WTC11 (cell line): ENCODE data around the gene ACMSD. TPM values are rescaled to one million over a fixed set of nuclear protein-coding genes. Genes with fewer than 3 reads are reported as not detected.

Experiments used
- ATAC-seq: fragments of 200-7000 bp; cut with Tn5 transposase; 2 replicates; pipeline ENCODE4 v1.10.0; 2021; ENCODE audit warnings: mild to moderate bottlenecking, moderate library complexity
- CTCF ChIA-PET: fragments of 300-600 bp; sonication (Branson Sonifier 250); formaldehyde crosslinking; loops from one replicate; lab custom pipeline; 2021; ENCODE audit warnings: antibody characterized with exemption; lab: Charles Lee
- POLR2A ChIA-PET: fragments of 350-600 bp; sonication (Branson Sonifier 250); formaldehyde crosslinking; loops from one replicate; lab custom pipeline; 2021; ENCODE audit warnings: antibody characterized with exemption; lab: Charles Lee
- DNase-seq: peaks from one replicate; pipeline ENCODE4 v3.0.0; 2021; ENCODE audit warnings: low spot score
- H3K27ac Mint-ChIP-seq: 2 replicates; pipeline ENCODE4 v1.8.0; 2021; ENCODE audit warnings: mixed read lengths
- H3K27me3 Mint-ChIP-seq: 2 replicates; pipeline ENCODE4 v1.8.0; 2021; ENCODE audit warnings: low read depth, mild to moderate bottlenecking, moderate library complexity, mixed read lengths
- H3K36me3 Mint-ChIP-seq: 2 replicates; pipeline ENCODE4 v1.8.0; 2021; ENCODE audit warnings: mixed read lengths
- H3K4me1 Mint-ChIP-seq: 2 replicates; pipeline ENCODE4 v1.8.0; 2022; ENCODE audit warnings: mixed read lengths
- H3K4me3 Mint-ChIP-seq: 2 replicates; pipeline ENCODE4 v1.8.0; 2021; ENCODE audit warnings: mild to moderate bottlenecking, moderate library complexity, mixed read lengths
- H3K9me3 Mint-ChIP-seq: 2 replicates; pipeline ENCODE4 v1.8.0; 2021; ENCODE audit warnings: mixed read lengths
- AR ChIP-seq: fragments of 250-450 bp; sonication (Bioruptor Pico); IDR thresholded peaks from 2 replicates; pipeline ENCODE4 v1.9.0; 2021; ENCODE audit warnings: mild to moderate bottlenecking
- ARID4B ChIP-seq: sonication (generic); formaldehyde crosslinking; IDR thresholded peaks from 2 replicates; pipeline ENCODE4 v1.8.0; 2023; ENCODE audit warnings: missing genetic modification reagents, mild to moderate bottlenecking, borderline replicate concordance
- E2F5 ChIP-seq: sonication (generic); formaldehyde crosslinking; IDR thresholded peaks from 2 replicates; pipeline ENCODE4 v1.8.1; 2022; ENCODE audit warnings: mild to moderate bottlenecking, moderate library complexity, missing genetic modification reagents
- EMX1 ChIP-seq: fragments of 250-450 bp; sonication (Bioruptor Pico); IDR thresholded peaks from 2 replicates; pipeline ENCODE4 v1.8.0; 2021; ENCODE audit warnings: mild to moderate bottlenecking
- KAT7 ChIP-seq: sonication (generic); formaldehyde crosslinking; IDR thresholded peaks from 2 replicates; pipeline ENCODE4 v1.8.1; 2023; ENCODE audit warnings: missing genetic modification reagents, mild to moderate bottlenecking, borderline replicate concordance
- MYBL2 ChIP-seq: sonication (generic); formaldehyde crosslinking; IDR thresholded peaks from 2 replicates; pipeline ENCODE4 v1.8.1; 2023; ENCODE audit warnings: mild to moderate bottlenecking, moderate library complexity, missing genetic modification reagents
- PRDM15 ChIP-seq: sonication (generic); formaldehyde crosslinking; IDR thresholded peaks from 2 replicates; pipeline ENCODE4 v1.8.0; 2022; ENCODE audit warnings: missing genetic modification reagents
- RELA ChIP-seq: sonication (generic); formaldehyde crosslinking; IDR thresholded peaks from 2 replicates; pipeline ENCODE4 v1.8.1; 2022; ENCODE audit warnings: missing genetic modification reagents, mild to moderate bottlenecking, borderline replicate concordance
- SMAD4 ChIP-seq: sonication (generic); formaldehyde crosslinking; IDR thresholded peaks from 2 replicates; pipeline ENCODE4 v1.8.0; 2022; ENCODE audit warnings: mild to moderate bottlenecking, missing genetic modification reagents
- TP53 ChIP-seq: sonication (generic); formaldehyde crosslinking; IDR thresholded peaks from 2 replicates; pipeline ENCODE4 v1.8.1; 2023; ENCODE audit warnings: mild to moderate bottlenecking, missing genetic modification reagents
- ZNF121 ChIP-seq: sonication (generic); formaldehyde crosslinking; IDR thresholded peaks from 2 replicates; pipeline ENCODE4 v1.8.0; 2023; ENCODE audit warnings: missing genetic modification reagents
- ZNF232 ChIP-seq: sonication (generic); formaldehyde crosslinking; IDR thresholded peaks from 2 replicates; pipeline ENCODE4 v1.8.0; 2022; ENCODE audit warnings: mild to moderate bottlenecking, missing genetic modification reagents
- ZNF317 ChIP-seq: sonication (generic); formaldehyde crosslinking; IDR thresholded peaks from 2 replicates; pipeline ENCODE4 v1.8.1; 2023; ENCODE audit warnings: low read depth, mild to moderate bottlenecking, moderate library complexity, missing genetic modification reagents, borderline replicate concordance
- ZNF416 ChIP-seq: fragments of 250-450 bp; sonication (Bioruptor Pico); IDR thresholded peaks from 2 replicates; pipeline ENCODE4 v1.9.0; 2021; ENCODE audit warnings: mild to moderate bottlenecking, inconsistent platforms
- total RNA-seq: library from RNA; stranded (reverse); gene quantifications from 3 replicates; pipeline ENCODE4 v1.2.3, GENCODE V29; 2021
- TF ChIP-seq, protein P1 (sequence below): sonication (generic); formaldehyde crosslinking; IDR thresholded peaks from 2 replicates; pipeline ENCODE4 v1.8.0; 2022; ENCODE audit warnings: mild to moderate bottlenecking, missing genetic modification reagents
- TF ChIP-seq, protein P2 (sequence below): fragments of 250-450 bp; sonication (Bioruptor Pico); IDR thresholded peaks from 2 replicates; pipeline ENCODE4 v1.9.0; 2021; ENCODE audit warnings: moderate library complexity, mild to moderate bottlenecking, inconsistent platforms, borderline replicate concordance
- TF ChIP-seq, protein P3 (sequence below): sonication (generic); formaldehyde crosslinking; IDR thresholded peaks from 2 replicates; pipeline ENCODE4 v1.8.1; 2023; ENCODE audit warnings: mild to moderate bottlenecking, missing genetic modification reagents
- TF ChIP-seq, protein P4 (sequence below): sonication (generic); formaldehyde crosslinking; IDR thresholded peaks from 2 replicates; pipeline ENCODE4 v1.8.1; 2023; ENCODE audit warnings: mild to moderate bottlenecking, moderate library complexity, missing genetic modification reagents

Gene ACMSD
- total RNA-seq, 1 experiment from 2014 or later: not detected

DNA sequence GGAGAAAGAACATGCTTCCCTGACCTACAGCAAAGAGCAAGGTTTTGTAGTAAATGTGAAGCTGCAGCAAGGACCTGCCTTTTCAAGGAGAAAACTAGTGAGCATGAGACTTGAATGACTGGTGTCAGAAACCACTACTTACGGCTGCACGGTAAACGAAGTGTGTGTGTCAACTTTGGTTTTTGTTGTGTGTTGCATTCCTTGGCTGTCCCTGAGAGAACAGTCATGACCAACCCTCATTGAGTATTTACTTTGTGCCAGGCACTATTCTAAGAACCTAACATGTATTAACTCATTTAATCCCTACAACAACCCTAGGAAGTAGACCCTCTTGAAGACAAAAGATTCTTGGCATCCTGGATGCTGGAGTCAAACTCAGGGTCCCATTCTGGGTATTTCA lies 22.8 kb downstream of the ACMSD start (continued):
- no peak for TF ChIP-seq PRDM15 (CRISPR knock-in tag)
- TF ChIP-seq EMX1 (CRISPR knock-in tag): no peak
- no peak for TF ChIP-seq ZNF317 (CRISPR knock-in tag)
- no peak for TF ChIP-seq MYBL2 (CRISPR knock-in tag)
- TF ChIP-seq TP53 (CRISPR knock-in tag): no peak
- no peak for TF ChIP-seq AR (CRISPR knock-in tag)
- TF ChIP-seq, protein P1, sequence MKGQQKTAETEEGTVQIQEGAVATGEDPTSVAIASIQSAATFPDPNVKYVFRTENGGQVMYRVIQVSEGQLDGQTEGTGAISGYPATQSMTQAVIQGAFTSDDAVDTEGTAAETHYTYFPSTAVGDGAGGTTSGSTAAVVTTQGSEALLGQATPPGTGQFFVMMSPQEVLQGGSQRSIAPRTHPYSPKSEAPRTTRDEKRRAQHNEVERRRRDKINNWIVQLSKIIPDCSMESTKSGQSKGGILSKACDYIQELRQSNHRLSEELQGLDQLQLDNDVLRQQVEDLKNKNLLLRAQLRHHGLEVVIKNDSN (CRISPR knock-in tag): no peak

DNA sequence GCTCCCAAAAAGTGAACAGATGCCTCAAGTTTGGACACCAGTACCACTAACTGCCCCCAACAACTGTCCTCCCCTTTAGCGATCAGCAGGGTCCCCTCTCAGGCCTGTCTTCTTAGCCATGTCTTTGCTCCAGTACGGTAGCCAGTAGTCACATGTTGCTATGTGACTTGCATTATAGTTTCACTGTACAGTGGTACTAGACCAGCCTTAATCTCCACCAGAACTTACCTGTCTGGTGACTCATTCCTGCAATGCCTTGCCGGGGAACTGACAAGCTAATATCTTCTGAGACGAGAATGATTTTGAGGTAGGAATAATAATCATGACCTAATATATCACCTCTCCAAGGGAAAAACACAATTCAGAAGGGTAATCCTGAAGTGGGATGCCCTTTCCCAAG lies 23.7 kb downstream of the ACMSD start:
- no peak overlapping the region for H3K27ac Mint-ChIP-seq
- TF ChIP-seq SMAD4 (CRISPR knock-in tag): no peak
- no peak for TF ChIP-seq RELA
- TF ChIP-seq KAT7 (CRISPR knock-in tag): no peak
- TF ChIP-seq E2F5: no peak
- no peak for TF ChIP-seq ARID4B (CRISPR knock-in tag)
- no peak for TF ChIP-seq ZNF232 (CRISPR knock-in tag)
- no peak for TF ChIP-seq ZNF121 (CRISPR knock-in tag)
- TF ChIP-seq ZNF416 (CRISPR knock-in tag): no peak
- TF ChIP-seq, protein P2, sequence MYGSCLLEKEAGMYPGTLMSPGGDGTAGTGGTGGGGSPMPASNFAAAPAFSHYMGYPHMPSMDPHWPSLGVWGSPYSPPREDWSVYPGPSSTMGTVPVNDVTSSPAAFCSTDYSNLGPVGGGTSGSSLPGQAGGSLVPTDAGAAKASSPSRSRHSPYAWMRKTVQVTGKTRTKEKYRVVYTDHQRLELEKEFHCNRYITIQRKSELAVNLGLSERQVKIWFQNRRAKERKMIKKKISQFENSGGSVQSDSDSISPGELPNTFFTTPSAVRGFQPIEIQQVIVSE (CRISPR knock-in tag): no peak
- TF ChIP-seq, protein P3, sequence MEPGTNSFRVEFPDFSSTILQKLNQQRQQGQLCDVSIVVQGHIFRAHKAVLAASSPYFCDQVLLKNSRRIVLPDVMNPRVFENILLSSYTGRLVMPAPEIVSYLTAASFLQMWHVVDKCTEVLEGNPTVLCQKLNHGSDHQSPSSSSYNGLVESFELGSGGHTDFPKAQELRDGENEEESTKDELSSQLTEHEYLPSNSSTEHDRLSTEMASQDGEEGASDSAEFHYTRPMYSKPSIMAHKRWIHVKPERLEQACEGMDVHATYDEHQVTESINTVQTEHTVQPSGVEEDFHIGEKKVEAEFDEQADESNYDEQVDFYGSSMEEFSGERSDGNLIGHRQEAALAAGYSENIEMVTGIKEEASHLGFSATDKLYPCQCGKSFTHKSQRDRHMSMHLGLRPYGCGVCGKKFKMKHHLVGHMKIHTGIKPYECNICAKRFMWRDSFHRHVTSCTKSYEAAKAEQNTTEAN (CRISPR knock-in tag): no peak
- TF ChIP-seq, protein P4, sequence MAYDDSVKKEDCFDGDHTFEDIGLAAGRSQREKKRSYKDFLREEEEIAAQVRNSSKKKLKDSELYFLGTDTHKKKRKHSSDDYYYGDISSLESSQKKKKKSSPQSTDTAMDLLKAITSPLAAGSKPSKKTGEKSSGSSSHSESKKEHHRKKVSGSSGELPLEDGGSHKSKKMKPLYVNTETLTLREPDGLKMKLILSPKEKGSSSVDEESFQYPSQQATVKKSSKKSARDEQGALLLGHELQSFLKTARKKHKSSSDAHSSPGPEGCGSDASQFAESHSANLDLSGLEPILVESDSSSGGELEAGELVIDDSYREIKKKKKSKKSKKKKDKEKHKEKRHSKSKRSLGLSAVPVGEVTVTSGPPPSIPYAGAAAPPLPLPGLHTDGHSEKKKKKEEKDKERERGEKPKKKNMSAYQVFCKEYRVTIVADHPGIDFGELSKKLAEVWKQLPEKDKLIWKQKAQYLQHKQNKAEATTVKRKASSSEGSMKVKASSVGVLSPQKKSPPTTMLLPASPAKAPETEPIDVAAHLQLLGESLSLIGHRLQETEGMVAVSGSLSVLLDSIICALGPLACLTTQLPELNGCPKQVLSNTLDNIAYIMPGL (CRISPR knock-in tag): no peak

More for the DNA sequence above, 23.7 kb downstream of the ACMSD start:
- Mint-ChIP-seq H3K4me3 (no peak overlapping the region), H3K4me1 (no peaks in the 10 kb centered on the region), H3K9me3 (peaks cover 16% of the 10 kb centered on the region), H3K27me3 (no peaks in the 10 kb centered on the region), H3K36me3 (no peaks in the 10 kb centered on the region)
- ATAC-seq (no peak), DNase-seq (no peak)
- ChIA-PET CTCF (no interaction called here), POLR2A (no interaction called here)
